Measurements from ENCODE around the gene LUC7L.
"Not testable (repeated sequence)": the region's sequence is repeated elsewhere in the genome, so short reads cannot be mapped to it uniquely, and the experiment has no call there.

The LUC7L gene

DNA sequence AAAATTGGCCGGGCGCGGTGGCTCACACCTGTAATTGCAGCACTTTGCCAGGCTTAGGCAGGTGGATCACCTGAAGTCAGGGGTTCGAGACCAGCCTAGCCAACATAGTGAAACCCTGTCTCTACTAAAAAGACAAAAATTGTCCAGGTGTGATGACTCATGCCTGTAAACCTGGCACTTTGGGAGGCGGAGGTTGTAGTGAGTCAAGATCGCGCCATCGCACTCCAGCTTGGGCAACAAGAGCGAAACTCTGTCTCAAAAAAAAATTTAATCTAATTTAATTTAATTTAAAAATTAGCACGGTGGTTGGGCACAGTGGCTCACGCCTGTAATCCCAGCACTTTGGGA, 50.6 kb downstream of the LUC7L start:
- no peak for DNase-seq

DNA sequence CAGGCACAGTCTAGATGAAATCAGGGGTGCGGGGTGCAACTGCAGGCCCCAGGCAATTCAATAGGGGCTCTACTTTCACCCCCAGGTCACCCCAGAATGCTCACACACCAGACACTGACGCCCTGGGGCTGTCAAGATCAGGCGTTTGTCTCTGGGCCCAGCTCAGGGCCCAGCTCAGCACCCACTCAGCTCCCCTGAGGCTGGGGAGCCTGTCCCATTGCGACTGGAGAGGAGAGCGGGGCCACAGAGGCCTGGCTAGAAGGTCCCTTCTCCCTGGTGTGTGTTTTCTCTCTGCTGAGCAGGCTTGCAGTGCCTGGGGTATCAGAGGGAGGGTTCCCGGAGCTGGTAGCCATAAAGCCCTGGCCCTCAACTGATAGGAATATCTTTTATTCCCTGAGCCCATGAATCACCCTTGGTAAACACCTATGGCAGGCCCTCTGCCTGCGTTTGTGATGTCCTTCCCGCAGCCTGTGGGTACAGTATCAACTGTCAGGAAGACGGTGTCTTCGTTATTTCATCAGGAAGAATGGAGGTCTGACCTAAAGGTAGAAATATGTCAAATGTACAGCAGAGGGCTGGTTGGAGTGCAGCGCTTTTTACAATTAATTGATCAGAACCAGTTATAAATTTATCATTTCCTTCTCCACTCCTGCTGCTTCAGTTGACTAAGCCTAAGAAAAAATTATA, 51.1 kb downstream of the LUC7L start:
- no peak for DNase-seq

DNA sequence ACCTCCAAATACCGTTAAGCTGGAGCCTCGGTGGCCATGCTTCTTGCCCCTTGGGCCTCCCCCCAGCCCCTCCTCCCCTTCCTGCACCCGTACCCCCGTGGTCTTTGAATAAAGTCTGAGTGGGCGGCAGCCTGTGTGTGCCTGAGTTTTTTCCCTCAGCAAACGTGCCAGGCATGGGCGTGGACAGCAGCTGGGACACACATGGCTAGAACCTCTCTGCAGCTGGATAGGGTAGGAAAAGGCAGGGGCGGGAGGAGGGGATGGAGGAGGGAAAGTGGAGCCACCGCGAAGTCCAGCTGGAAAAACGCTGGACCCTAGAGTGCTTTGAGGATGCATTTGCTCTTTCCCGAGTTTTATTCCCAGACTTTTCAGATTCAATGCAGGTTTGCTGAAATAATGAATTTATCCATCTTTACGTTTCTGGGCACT, 51.8 kb downstream of the LUC7L start:
- DNase-seq = no peak

DNA sequence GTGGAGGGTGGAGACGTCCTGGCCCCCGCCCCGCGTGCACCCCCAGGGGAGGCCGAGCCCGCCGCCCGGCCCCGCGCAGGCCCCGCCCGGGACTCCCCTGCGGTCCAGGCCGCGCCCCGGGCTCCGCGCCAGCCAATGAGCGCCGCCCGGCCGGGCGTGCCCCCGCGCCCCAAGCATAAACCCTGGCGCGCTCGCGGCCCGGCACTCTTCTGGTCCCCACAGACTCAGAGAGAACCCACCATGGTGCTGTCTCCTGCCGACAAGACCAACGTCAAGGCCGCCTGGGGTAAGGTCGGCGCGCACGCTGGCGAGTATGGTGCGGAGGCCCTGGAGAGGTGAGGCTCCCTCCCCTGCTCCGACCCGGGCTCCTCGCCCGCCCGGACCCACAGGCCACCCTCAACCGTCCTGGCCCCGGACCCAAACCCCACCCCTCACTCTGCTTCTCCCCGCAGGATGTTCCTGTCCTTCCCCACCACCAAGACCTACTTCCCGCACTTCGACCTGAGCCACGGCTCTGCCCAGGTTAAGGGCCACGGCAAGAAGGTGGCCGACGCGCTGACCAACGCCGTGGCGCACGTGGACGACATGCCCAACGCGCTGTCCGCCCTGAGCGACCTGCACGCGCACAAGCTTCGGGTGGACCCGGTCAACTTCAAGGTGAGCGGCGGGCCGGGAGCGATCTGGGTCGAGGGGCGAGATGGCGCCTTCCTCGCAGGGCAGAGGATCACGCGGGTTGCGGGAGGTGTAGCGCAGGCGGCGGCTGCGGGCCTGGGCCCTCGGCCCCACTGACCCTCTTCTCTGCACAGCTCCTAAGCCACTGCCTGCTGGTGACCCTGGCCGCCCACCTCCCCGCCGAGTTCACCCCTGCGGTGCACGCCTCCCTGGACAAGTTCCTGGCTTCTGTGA, 52.5 kb downstream of the LUC7L start, which contains the start of gene HBA1:
HBA1 (plus strand) TSS at position 204 of the 906 bp plus-strand sequence; CDS start at position 241, 37 bp downstream.
- not testable (repeated sequence) for DNase-seq

DNA sequence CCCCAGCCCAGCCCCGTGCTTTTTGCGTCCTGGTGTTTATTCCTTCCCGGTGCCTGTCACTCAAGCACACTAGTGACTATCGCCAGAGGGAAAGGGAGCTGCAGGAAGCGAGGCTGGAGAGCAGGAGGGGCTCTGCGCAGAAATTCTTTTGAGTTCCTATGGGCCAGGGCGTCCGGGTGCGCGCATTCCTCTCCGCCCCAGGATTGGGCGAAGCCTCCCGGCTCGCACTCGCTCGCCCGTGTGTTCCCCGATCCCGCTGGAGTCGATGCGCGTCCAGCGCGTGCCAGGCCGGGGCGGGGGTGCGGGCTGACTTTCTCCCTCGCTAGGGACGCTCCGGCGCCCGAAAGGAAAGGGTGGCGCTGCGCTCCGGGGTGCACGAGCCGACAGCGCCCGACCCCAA, 53.2 kb downstream of the LUC7L start:
- not testable (repeated sequence) for DNase-seq

DNA sequence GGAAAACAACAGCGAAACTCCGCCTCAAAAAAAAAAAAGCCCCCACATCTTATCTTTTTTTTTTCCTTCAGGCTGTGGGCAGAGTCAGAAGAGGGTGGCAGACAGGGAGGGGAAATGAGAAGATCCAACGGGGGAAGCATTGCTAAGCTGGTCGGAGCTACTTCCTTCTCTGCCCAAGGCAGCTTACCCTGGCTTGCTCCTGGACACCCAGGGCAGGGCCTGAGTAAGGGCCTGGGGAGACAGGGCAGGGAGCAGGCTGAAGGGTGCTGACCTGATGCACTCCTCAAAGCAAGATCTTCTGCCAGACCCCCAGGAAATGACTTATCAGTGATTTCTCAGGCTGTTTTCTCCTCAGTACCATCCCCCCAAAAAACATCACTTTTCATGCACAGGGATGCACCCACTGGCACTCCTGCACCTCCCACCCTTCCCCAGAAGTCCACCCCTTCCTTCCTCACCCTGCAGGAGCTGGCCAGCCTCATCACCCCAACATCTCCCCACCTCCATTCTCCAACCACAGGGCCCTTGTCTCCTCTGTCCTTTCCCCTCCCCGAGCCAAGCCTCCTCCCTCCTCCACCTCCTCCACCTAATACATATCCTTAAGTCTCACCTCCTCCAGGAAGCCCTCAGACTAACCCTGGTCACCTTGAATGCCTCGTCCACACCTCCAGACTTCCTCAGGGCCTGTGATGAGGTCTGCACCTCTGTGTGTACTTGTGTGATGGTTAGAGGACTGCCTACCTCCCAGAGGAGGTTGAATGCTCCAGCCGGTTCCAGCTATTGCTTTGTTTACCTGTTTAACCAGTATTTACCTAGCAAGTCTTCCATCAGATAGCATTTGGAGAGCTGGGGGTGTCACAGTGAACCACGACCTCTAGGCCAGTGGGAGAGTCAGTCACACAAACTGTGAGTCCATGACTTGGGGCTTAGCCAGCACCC, 54.0 kb downstream of the LUC7L start:
- DNase-seq = peak; percentile 31 to 48 (median 44)

DNA sequence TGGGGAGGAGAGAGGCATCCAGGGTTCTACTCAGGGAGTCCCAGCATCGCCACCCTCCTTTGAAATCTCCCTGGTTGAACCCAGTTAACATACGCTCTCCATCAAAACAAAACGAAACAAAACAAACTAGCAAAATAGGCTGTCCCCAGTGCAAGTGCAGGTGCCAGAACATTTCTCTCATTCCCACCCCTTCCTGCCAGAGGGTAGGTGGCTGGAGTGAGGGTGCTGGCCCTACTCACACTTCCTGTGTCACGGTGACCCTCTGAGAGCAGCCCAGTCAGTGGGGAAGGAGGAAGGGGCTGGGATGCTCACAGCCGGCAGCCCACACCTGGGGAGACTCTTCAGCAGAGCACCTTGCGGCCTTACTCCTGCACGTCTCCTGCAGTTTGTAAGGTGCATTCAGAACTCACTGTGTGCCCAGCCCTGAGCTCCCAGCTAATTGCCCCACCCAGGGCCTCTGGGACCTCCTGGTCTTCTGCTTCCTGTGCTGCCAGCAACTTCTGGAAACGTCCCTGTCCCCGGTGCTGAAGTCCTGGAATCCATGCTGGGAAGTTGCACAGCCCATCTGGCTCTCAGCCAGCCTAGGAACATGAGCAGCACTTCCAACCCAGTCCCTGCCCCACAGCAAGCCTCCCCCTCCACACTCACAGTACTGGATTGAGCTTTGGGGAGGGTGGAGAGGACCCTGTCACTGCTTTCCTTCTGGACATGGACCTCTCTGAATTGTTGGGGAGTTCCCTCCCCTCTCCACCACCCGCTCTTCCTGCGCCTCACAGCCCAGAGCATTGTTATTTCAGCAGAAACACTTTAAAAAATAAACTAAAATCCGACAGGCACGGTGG, 55.1 kb downstream of the LUC7L start:
- not testable (repeated sequence) for DNase-seq

DNA sequence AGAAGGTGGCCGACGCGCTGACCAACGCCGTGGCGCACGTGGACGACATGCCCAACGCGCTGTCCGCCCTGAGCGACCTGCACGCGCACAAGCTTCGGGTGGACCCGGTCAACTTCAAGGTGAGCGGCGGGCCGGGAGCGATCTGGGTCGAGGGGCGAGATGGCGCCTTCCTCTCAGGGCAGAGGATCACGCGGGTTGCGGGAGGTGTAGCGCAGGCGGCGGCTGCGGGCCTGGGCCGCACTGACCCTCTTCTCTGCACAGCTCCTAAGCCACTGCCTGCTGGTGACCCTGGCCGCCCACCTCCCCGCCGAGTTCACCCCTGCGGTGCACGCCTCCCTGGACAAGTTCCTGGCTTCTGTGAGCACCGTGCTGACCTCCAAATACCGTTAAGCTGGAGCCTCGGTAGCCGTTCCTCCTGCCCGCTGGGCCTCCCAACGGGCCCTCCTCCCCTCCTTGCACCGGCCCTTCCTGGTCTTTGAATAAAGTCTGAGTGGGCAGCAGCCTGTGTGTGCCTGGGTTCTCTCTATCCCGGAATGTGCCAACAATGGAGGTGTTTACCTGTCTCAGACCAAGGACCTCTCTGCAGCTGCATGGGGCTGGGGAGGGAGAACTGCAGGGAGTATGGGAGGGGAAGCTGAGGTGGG, 55.9 kb downstream of the LUC7L start:
- DNase-seq = not testable (repeated sequence)

DNA sequence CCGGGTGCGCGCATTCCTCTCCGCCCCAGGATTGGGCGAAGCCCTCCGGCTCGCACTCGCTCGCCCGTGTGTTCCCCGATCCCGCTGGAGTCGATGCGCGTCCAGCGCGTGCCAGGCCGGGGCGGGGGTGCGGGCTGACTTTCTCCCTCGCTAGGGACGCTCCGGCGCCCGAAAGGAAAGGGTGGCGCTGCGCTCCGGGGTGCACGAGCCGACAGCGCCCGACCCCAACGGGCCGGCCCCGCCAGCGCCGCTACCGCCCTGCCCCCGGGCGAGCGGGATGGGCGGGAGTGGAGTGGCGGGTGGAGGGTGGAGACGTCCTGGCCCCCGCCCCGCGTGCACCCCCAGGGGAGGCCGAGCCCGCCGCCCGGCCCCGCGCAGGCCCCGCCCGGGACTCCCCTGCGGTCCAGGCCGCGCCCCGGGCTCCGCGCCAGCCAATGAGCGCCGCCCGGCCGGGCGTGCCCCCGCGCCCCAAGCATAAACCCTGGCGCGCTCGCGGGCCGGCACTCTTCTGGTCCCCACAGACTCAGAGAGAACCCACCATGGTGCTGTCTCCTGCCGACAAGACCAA, 56.8 kb downstream of the LUC7L start, which contains the start of gene HBA2:
HBA2 (plus strand) TSS at position 503 of the 568 bp plus-strand sequence; CDS start at position 540, 37 bp downstream.
- DNase-seq = not testable (repeated sequence)

DNA sequence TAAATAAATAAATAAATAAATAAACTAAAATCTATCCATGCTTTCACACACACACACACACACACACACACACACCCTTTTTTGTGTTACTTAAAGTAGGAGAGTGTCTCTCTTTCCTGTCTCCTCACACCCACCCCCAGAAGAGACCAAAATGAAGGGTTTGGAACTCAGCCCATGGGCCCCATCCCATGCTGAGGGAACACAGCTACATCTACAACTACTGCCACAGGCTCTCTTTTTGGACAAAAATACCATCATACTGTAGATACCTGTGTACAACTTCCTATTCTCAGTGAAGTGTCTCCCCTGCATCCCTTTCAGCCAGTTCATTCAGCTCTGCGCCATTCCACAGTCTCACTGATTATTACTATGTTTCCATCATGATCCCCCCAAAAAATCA, 58.5 kb downstream of the LUC7L start:
- DNase-seq = no peak

DNA sequence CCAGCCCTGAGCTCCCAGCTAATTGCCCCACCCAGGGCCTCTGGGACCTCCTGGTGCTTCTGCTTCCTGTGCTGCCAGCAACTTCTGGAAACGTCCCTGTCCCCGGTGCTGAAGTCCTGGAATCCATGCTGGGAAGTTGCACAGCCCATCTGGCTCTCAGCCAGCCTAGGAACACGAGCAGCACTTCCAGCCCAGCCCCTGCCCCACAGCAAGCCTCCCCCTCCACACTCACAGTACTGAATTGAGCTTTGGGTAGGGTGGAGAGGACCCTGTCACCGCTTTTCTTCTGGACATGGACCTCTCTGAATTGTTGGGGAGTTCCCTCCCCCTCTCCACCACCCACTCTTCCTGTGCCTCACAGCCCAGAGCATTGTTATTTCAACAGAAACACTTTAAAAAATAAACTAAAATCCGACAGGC, 59.2 kb downstream of the LUC7L start:
- peak in 2 of 3 donors; percentile 19 to 34 for DNase-seq

DNA sequence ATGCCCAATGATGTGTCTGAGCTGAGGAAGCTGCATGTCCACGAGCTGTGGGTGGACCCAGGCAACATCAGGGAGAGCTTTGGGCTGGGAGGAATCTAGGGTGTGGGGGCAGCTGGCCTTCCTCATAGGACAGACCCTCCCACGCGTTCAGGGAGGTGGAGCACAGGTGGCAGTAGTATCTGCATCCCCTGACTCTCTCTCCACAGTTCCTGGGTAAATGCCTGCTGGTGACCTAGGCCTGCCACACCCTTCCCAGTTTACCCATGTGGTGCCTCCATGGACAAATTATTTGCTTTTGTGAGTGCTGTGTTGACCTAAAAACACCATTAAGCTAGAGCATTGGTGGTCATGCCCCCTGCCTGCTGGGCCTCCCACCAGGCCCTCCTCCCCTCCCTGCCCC, 60.2 kb downstream of the LUC7L start:
- peak in 1 of 3 donors; percentile 11 for DNase-seq

DNA sequence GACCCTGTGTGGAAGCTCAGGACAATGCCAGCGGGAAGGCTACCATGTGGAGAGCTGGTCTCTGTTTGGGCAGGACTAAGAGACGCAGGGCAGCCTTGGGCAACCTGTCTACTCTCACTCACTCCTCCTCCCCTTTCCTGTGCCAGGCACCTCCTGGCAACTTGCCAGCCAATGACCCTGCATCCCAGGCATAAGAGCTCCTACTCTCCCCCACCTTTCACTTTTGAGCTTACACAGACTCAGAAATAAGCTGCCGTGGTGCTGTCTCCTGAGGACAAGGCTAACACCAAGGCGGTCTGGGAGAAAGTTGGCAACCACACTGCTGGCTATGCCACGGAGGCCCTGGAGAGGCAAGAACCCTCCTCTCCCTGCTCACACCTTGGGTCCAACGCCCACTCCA, 60.8 kb downstream of the LUC7L start:
- DNase-seq = peak in 1 of 3 donors; percentile 1

DNA sequence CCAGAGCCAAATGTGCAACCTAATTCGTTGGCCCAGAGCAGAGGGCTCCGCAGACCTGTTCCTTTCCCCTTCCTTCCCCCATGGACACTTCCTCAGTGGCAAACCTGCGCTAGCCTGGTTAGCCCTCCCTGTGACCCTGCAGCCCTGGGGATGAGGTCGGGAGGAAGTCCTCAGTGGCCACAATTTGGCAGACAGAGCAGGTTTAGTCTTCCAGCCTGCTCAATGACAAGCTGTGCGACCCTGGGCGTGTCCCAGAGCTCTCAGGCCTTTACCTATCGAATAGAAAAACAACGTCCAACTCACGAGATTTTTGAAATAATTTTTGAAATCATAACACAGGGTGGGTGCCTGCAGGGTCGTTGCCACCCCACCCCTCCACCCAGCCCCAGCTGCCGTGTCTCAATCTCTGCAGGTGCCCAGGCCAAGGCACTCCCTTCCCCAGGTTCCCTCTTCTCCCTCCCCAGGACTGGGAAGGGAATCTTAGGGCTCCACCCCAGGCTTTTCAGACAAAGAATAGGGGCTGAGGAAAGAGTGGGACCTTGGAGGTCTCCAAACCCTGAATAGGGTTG, 62.0 kb downstream of the LUC7L start:
- no peak for DNase-seq

DNA sequence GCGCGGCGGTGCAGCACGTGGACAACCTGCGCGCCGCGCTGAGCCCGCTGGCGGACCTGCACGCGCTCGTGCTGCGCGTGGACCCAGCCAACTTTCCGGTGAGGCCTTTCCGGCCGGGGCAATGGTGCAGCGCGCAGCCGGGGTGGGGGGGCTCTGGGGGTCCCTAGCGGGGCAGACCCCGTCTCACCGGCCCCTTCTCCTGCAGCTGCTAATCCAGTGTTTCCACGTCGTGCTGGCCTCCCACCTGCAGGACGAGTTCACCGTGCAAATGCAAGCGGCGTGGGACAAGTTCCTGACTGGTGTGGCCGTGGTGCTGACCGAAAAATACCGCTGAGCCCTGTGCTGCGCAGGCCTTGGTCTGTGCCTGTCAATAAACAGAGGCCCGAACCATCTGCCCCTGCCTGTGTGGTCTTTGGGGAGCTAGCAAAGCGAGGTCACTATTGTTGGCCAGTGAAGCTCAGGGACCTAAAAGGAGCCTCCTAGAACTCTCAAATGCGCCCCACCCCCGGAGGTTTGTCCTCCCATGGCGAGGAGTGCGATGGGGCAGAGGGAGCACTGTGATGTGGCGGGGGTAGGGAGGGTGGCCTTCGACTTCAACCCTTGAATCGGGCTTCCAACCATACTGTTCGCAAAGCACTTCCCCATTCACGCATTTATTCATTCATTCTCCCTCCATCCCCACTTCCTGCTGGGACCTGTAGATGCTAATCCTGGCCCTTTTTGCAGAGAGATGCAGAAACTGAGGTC, 62.7 kb downstream of the LUC7L start:
- no peak for DNase-seq

DNA sequence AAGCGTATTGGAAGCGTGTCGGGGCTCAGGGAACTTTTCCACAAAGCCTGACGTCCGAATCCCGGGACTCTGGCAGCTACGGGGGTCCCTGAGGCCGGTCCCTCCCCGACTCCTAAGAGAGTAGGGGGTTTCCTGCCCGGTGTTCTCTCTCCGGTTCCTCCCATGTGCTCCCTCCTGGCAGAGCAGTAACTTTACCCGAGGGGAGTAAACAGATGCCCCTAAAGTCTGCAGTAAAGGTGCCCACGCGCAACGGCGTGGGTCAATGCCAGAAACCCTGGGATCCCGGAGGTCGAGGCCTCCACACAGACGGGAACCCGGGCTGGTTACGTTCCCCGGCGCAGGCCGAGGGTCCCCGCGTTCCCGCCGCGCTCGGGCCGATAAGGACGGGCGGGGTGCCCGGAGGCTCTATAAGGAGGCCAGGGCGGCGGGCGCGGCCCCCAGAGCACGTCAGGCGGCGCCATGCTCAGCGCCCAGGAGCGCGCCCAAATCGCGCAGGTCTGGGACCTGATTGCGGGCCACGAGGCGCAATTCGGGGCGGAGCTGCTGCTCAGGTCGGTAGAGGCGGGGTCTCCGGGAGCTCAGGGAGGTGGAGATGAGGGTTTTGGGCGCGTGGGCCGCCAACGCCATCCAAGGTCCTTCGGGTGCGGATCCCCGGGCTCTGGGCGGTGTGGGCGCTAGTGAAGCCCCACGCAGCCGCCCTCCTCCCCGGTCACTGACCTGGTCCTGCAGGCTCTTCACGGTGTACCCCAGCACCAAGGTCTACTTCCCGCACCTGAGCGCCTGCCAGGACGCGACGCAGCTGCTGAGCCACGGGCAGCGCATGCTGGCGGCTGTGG, 63.5 kb downstream of the LUC7L start, which contains the start of gene HBM:
HBM (plus strand) TSS at position 440 of the 836 bp plus-strand sequence; CDS start at position 460, 20 bp downstream.
- DNase-seq = no peak

DNA sequence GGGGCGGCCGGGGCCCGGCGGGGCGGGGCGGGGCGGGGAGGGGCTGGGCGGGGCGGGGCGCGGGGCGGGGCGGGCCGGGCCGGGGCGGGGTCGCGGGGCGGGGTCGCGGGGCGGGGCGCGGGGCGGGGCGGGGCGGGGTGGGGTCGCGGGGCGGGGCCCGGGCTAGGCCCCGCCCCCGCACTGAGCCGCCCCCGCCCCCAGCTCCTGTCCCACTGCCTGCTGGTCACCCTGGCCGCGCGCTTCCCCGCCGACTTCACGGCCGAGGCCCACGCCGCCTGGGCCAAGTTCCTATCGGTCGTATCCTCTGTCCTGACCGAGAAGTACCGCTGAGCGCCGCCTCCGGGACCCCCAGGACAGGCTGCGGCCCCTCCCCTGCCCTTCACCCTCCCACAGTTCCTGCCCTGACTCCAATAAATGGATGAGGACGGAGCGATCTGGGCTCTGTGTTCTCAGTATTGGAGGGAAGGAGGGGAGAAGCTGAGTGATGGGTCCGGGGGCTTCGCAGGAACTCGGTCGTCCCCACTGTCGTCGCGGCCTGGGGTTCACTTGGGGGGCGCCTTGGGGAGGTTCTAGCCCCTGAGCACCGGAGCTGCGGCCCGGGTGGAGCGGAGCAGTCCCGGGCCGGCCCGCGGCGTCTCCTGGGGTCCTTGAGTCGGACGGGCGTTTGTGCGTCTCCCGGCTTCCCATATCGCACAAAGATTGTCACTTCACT, 64.3 kb downstream of the LUC7L start:
- DNase-seq = peak; percentile 18 to 74 (median 36)
